Endothelial cell of umbilical vein (primary cell): ENCODE measurements around the gene KHSRP.

Experiments used
- CTCF ChIP-seq, 2 donors: IDR thresholded peaks; 1 replicate in 1 of 2; 2 replicates in 1 of 2; pipeline ENCODE4 v1.5.1; 2011; ENCODE audit warnings: low read length in 2 of 2, mild to moderate bottlenecking in 2 of 2, moderate library complexity in 2 of 2, control low read depth in 1 of 2, inconsistent platforms in 1 of 2, low read depth in 1 of 2; ENCODE audit not compliant: insufficient read depth in 1 of 2; ENCODE audit errors: extremely low read depth in 1 of 2
- EZH2 ChIP-seq: IDR thresholded peaks from 2 replicates; pipeline ENCODE4 v1.6.1; 2012; ENCODE audit warnings: borderline replicate concordance, low read depth, mild to moderate bottlenecking, moderate library complexity, low read length, inconsistent platforms; ENCODE audit not compliant: severe bottlenecking
- POLR2A ChIP-seq: IDR thresholded peaks from 2 replicates; pipeline ENCODE4 v1.6.1; 2012; ENCODE audit warnings: low read depth, mild to moderate bottlenecking, control low read depth, low read length
- POLR2AphosphoS5 ChIP-seq: IDR thresholded peaks from 2 replicates; pipeline ENCODE4 v1.6.1; 2012; ENCODE audit warnings: low read depth, mild to moderate bottlenecking, control low read depth, low read length, moderate library complexity; ENCODE audit not compliant: insufficient read depth

DNA sequence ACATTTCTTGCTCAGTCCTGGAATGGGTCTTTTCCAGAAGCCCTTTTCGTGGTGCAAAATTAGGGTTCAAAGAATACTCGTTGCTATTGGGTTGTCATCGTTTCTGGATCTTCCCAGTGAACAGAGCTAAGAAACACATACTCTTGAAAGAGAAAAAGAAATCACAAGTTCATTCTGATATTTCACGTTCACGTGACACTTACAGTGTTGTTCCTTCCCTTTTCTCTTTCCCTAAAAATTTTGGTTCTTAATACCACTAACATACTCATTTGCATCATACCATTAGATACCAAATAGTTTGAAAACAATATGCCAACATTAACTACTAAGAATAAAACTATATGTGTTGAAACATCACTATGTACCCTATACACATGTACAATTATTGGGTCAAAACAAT lies 18.2 kb downstream of the KHSRP start:
- no peak for TF ChIP-seq CTCF (IDR thresholded peaks at IDR 0.05; ENCODE audit: extremely low read depth in 1 of 2, insufficient read depth in 1 of 2, low read depth in 1 of 2, low read length in 2 of 2)
- no peak for TF ChIP-seq POLR2A
- TF ChIP-seq EZH2: no peak
- TF ChIP-seq POLR2AphosphoS5: no peak
